Heart right ventricle (tissue), 16 donors: ENCODE data around the gene PLXNA2. TPM values are rescaled to one million over a fixed set of nuclear protein-coding genes. Genes with fewer than 3 reads are reported as not detected.
A peak's percentile ranks its signal among the peaks of the same experiment; 100 is the strongest.

ENCODE experiments used
- ATAC-seq, 8 donors: fragments of 200-7000 bp; cut with Tn5 transposase; one replicate each; pipeline ENCODE4 v1.9.1; 2020; ENCODE audit warnings: mild to moderate bottlenecking in 8 of 8, moderate library complexity in 8 of 8, moderate number of reproducible peaks in 1 of 8
- DNase-seq, 2 donors: peaks; one replicate each; pipeline ENCODE4 v3.0.0-alpha.2; 2020
- H3K27ac ChIP-seq, 10 donors: fragments of 200-600 bp; sonication (generic) in 2 of 10; one replicate each; pipeline versions ENCODE4 v1.5.0 to v1.8.0; 2020 to 2022; ENCODE audit warnings: mild to moderate bottlenecking in 3 of 10
- H3K27me3 ChIP-seq, 7 donors: fragments of 200-600 bp; one replicate each; pipeline ENCODE4 v1.8.0; 2021 to 2022; ENCODE audit warnings: mild to moderate bottlenecking in 2 of 7
- H3K36me3 ChIP-seq, 9 donors: fragments of 200-600 bp; sonication (generic) in 1 of 9; one replicate each; pipeline versions ENCODE4 v1.5.0 to v1.8.0; 2020 to 2022; ENCODE audit warnings: mild to moderate bottlenecking in 2 of 9
- H3K4me1 ChIP-seq, 9 donors: fragments of 200-600 bp; sonication (generic) in 1 of 9; one replicate each; pipeline versions ENCODE4 v1.5.0 to v1.8.0; 2020 to 2022; ENCODE audit warnings: mild to moderate bottlenecking in 4 of 9
- H3K4me3 ChIP-seq, 10 donors: fragments of 200-600 bp; sonication (generic) in 2 of 10; one replicate each; pipeline versions ENCODE4 v1.5.0 to v1.8.0; 2020 to 2022; ENCODE audit warnings: mild to moderate bottlenecking in 7 of 10, moderate library complexity in 2 of 10
- H3K9me3 ChIP-seq, 11 donors: fragments of 200-600 bp in 10 of 11; sonication (generic) in 2 of 11; one replicate each; pipeline versions ENCODE4 v1.5.0 to v1.8.0; 2013 to 2022; ENCODE audit warnings: mild to moderate bottlenecking in 2 of 11, control low read depth in 1 of 11, moderate library complexity in 1 of 11
- WGBS, 2 donors: extraction: QIAGEN DNeasy Blood & Tissue Kit; methylation state at CpG; one replicate each; pipeline ENCODE4 v1.1.7; 2013; ENCODE audit warnings: inconsistent platforms in 1 of 2; 5-methylcytosine and 5-hydroxymethylcytosine counted together
- intact Hi-C, 10 donors: fragments of 100-400 bp; cut with DNase I; formaldehyde crosslinking; loops; one replicate each; pipeline versions ENCODE4 v1.11.1 to v1.14.2; 2022
- polyA plus RNA-seq, 2 donors: library from polyadenylated mRNA; stranded (reverse); fragments of 200-250 nt; gene quantifications; one replicate each; pipeline ENCODE4 v1.2.3, GENCODE V29; 2013
- total RNA-seq, 10 donors: library from RNA; stranded (reverse); fragmentation: NEBNext Ultra II Directional in 3 of 10; extraction: Animal tissue kit (Norgen Biotek cat#: 25700) in 3 of 10; gene quantifications; one replicate each; pipeline versions ENCODE4 v1.2.1 to v1.2.4, GENCODE V29; 2021 to 2023
- TF ChIP-seq, protein P1 (sequence below), 9 donors: fragments of 200-600 bp; sonication (generic) in 2 of 9; IDR thresholded peaks; one replicate each; pipeline versions ENCODE4 v1.5.0 to v1.8.0; 2021 to 2022; ENCODE audit warnings: antibody characterized with exemption in 9 of 9, mild to moderate bottlenecking in 5 of 9, moderate library complexity in 1 of 9
- donor health status: Arrhythmogenic right ventricular cardiomyopathy.
- donor health status: ischemic (EF 13 %, LVEDD 7.1; RV severe dilation, severe dysfunction).
- donor health status: healthy with polysubstance abuse.
- donor health status: DM: no; HTN: yes; CAD: no.
- donor health status: DM: no; HTN: no; CAD: no.
- donor health status: ischemic (EF 25% LVEDD 6.9; RV normal size, moderate dysfunction).
- donor health status: ischemic (EF 25% LVEDD 5.7; RV mildly dilated, moderate dysfunction).
- donor health status: healthy.
- donor health status: DM: yes; HTN: yes; CAD: no.
- donor health status: Ischemic cardiomyopathy.
- donor health status: ischemic (EF 35%, LVEDD 5.7; RV mildly dilated, moderate dysfunction).
- donor health status: nonischemic (EF 11% LVEDD 7.7; RV severe dilation, severe dysfunction).
- donor health status: DM: yes; HTN: yes; CAD: no.
- donor health status: PGD.
- donor health status: ischemic (EF 29% LVEDD 5.4; RV normal size, mild dysfunction).
- donor health status: nonischemic (EF 23%, LVEDD 6.1; RV moderate dilation, normal function).

Gene PLXNA2
- total and polyA plus RNA-seq, 12 donors = 6.1 to 31.6 (median 17.9) TPM

DNA sequence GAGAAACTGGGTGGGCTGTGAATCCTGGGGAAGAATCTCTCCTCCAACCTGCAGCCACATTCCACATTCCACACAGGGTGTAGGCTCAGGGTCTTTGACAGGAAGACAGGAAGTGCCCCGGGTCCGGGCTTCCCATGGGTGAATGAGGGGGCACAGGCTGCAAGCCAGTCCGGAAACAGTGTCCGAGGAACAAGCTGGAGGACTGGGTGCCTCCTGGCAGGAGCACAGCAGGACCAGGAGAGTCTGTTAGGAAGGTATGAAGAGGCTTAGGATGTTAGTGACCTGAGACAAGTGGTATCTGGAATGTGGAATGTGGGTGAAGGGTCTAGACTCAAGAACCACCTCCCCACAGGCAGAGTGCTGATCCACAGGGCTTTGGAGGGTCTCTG is 212.3 kb downstream of the PLXNA2 start:
- intact Hi-C loops = no loop called here
- ATAC-seq (no peak), DNase-seq (no peak)
- Histone ChIP-seq H3K4me3 (no peak overlapping the region), H3K27ac (peak overlapping the region in 2 of 10 donors; percentile 8 to 11), H3K27me3 (no peaks in the 10 kb centered on the region), H3K36me3 (peaks cover 0 to 97% (median 13%) of the 10 kb centered on the region in 9 donors), H3K9me3 (no peaks in the 10 kb centered on the region), H3K4me1 (peaks cover 0 to 41% (median 17%) of the 10 kb centered on the region in 9 donors)
- WGBS, 2 donors = 72 to 80% methylated on average over 4 of the region's 4 CpGs
- TF ChIP-seq, protein P1, sequence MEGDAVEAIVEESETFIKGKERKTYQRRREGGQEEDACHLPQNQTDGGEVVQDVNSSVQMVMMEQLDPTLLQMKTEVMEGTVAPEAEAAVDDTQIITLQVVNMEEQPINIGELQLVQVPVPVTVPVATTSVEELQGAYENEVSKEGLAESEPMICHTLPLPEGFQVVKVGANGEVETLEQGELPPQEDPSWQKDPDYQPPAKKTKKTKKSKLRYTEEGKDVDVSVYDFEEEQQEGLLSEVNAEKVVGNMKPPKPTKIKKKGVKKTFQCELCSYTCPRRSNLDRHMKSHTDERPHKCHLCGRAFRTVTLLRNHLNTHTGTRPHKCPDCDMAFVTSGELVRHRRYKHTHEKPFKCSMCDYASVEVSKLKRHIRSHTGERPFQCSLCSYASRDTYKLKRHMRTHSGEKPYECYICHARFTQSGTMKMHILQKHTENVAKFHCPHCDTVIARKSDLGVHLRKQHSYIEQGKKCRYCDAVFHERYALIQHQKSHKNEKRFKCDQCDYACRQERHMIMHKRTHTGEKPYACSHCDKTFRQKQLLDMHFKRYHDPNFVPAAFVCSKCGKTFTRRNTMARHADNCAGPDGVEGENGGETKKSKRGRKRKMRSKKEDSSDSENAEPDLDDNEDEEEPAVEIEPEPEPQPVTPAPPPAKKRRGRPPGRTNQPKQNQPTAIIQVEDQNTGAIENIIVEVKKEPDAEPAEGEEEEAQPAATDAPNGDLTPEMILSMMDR (IDR thresholded peaks at IDR 0.05) = no peak

DNA sequence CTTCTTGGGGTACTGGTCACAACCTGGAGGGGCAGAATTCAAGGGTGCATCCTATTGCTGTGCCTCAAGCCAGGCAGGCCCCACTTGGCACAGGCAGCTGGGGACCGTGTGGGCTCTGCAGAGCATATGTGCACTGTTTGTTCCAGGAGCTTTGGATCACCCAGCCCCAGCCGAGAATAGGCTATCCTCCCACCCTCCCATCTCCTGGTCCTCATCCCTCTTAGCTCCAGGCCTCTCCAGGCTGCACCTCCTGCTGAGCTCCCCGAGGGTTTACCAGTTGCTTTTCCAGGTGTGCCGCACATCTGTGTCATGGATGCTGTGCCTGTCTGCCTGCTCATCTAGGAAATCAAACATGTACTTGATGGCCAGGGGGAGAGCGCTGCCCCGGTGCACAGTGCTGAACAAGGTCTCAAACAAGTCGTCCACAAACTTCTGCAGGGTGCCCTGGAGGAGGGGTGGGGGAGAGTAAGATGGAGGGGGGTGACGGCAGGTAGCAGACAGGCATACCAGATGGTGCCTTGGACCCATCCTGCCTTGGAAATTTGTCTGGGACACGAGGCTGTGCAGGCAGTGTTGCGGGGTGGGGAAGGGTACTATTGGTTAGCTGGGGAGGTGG is 212.8 kb downstream of the PLXNA2 start:
- Histone ChIP-seq H3K4me3 (no peak overlapping the region), H3K27me3 (no peaks in the 10 kb centered on the region), H3K9me3 (no peaks in the 10 kb centered on the region), H3K4me1 (peaks cover 0 to 41% (median 17%) of the 10 kb centered on the region in 9 donors), H3K36me3 (peaks cover 0 to 98% (median 13%) of the 10 kb centered on the region in 9 donors), H3K27ac (peak overlapping the region in 7 of 10 donors; percentile 42 to 90 (median 78))
- intact Hi-C loops = no loop called here
- TF ChIP-seq, protein P1 (IDR thresholded peaks at IDR 0.05) = no peak
- 88 to 91% methylated on average over 10 of the region's 10 CpGs for WGBS, 2 donors
- DNase-seq (no peak), ATAC-seq (no peak)

DNA sequence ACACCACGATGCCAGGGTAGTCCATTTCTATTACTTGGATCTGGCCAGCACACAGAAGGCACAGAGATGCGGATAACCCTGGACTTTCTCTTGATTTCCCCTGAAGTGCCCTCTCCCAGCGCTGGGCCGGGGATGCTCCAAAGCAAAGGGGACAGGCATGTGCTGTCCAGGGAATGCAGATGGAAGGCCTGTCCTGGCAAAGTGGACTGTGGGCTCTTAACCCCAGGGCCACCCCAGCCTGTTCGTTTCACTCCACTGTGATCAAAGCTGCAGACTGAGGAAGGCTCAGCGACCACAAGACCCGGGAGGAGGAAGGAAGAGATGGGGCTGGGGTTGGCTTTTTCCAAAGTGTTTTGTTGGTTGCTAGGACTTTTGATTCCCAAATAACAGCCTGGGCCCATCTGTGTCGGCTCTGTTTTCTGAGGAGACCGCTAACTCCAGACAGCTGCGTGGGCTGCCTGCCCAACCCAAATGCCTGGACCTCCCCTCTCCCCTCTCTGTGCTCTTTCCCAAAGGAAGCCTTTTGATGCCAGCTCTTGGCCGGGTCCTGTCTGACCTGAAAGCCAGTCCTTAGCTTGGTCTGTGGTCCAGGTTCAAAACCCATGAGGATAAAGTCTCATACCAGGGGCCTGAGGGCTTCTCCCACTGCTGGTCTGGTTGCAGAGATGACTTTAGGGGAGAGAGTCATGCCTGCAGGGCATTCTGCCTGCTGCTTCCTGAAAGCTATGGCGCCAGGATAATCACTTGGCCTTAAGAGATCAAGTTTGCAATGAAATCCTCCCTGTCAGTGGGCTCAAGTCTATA is 213.7 kb downstream of the PLXNA2 start:
- Histone ChIP-seq H3K36me3 (peaks cover 0 to 98% (median 13%) of the 10 kb centered on the region in 9 donors), H3K4me3 (no peak overlapping the region), H3K27ac (peak overlapping the region; percentile 48 to 90 (median 78)), H3K9me3 (no peaks in the 10 kb centered on the region), H3K4me1 (peaks cover 0 to 42% (median 17%) of the 10 kb centered on the region in 9 donors), H3K27me3 (no peaks in the 10 kb centered on the region)
- WGBS, 2 donors = 62% methylated on average over 12 of the region's 12 CpGs
- ATAC-seq (peak; percentile 46 to 87 (median 74)), DNase-seq (peak; percentile 67 to 78)
- TF ChIP-seq, protein P1 (IDR thresholded peaks at IDR 0.05) = no peak
- intact Hi-C loops = no loop called here
